ENCODE results near the gene GJC2. TPM values are rescaled to one million over a fixed set of nuclear protein-coding genes. Genes with fewer than 3 reads are reported as not detected.

The GJC2 gene
- total RNA-seq, 1 experiment from 2014 or later: 0.76 TPM

GRCh38 chr1:228148196-228148861 lies 1.4 kb upstream of the GJC2 start:
- no peak overlapping the region for H2AFZ ChIP-seq (ENCODE audit: low read depth, low read length, poor library complexity, severe bottlenecking)
- DNase-seq (ENCODE audit: low read depth, low spot score): no peak
- no peaks in the 10 kb centered on the region for H3K27me3 ChIP-seq (ENCODE audit: insufficient read depth, low read length)
- POLR2A ChIA-PET: no interaction called here
- TF ChIP-seq CTCF (IDR thresholded peaks at IDR 0.05 in 2 of 3, conservative IDR thresholded peaks at IDR 0.05 in 1 of 3; ENCODE audit: borderline replicate concordance in 1 of 3, insufficient read depth in 1 of 3, low read depth in 2 of 3, low read length in 2 of 3): 0 out of 6 replicates have a peak, but pooled peaks of 1 of the 3 experiments have one; percentile 10
- TF ChIP-seq SP1 (IDR thresholded peaks at IDR 0.05; ENCODE audit: low read depth): no peak
- H3K27ac ChIP-seq (ENCODE audit: low read depth, low read length): no peak overlapping the region; the same call in 1 of the 2 replicates
- intact Hi-C loops (cut with micrococcal nuclease): no loop called here
- ATAC-seq: peak; percentile 23; the same call in 1 of the 2 replicates
- H3K36me3 ChIP-seq (ENCODE audit: control insufficient read depth in 1 of 2, insufficient read depth in 2 of 2, low read length in 2 of 2): 0 out of 4 replicates have a peak, but pooled peaks cover 0 to 6% of the 10 kb centered on the region in 2 experiments
- CTCF ChIA-PET: no interaction called here
- H3K4me2 ChIP-seq (ENCODE audit: low read length): no peak overlapping the region
- no peak overlapping the region for H3K9ac ChIP-seq (ENCODE audit: low read length)
- no peaks in the 10 kb centered on the region for H4K20me1 ChIP-seq (ENCODE audit: insufficient read depth)
- RAD21 ChIA-PET (ENCODE audit: low non-redundant PET in 1 of 2, low total read pairs in 2 of 2, uncharacterized antibody in 2 of 2, unreplicated experiment in 2 of 2): no interaction called here
- peaks cover 27% of the 10 kb centered on the region for H3K79me2 ChIP-seq (ENCODE audit: insufficient read depth, low read length)
- H3K9me2 ChIP-seq (ENCODE audit: insufficient read depth): no peaks in the 10 kb centered on the region
- no peaks in the 10 kb centered on the region for H3K9me3 ChIP-seq (ENCODE audit: control insufficient read depth in 1 of 2, insufficient read depth in 1 of 2, low read depth in 1 of 2, low read length in 2 of 2)
- no peak overlapping the region for H3K4me3 ChIP-seq (replicated peaks in 1 of 2; ENCODE audit: low read depth in 1 of 2, low read length in 2 of 2)
- no peaks in the 10 kb centered on the region for H3K4me1 ChIP-seq (ENCODE audit: control insufficient read depth in 1 of 2, insufficient read depth in 2 of 2, low read length in 2 of 2)
- BruUV-seq (replicated peaks): no TSS peak

- no peaks in the 10 kb centered on the region for H4K20me1 ChIP-seq (ENCODE audit: insufficient read depth)
- CTCF ChIA-PET: no interaction called here
- no peak overlapping the region for H3K4me3 ChIP-seq (replicated peaks in 1 of 2; ENCODE audit: low read depth in 1 of 2, low read length in 2 of 2)
- H3K4me2 ChIP-seq (ENCODE audit: low read length): no peak overlapping the region
- intact Hi-C loops (cut with micrococcal nuclease): no loop called here
- POLR2A ChIA-PET: no interaction called here
- H2AFZ ChIP-seq (ENCODE audit: low read depth, low read length, poor library complexity, severe bottlenecking): no peak overlapping the region
- ATAC-seq: peak; percentile 8; the same call in 1 of the 2 replicates
- H3K27ac ChIP-seq (ENCODE audit: low read depth, low read length): no peak overlapping the region
- DNase-seq (ENCODE audit: low read depth, low spot score): no peak
- no TSS peak for BruUV-seq (replicated peaks)
- no peaks in the 10 kb centered on the region for H3K9me2 ChIP-seq (ENCODE audit: insufficient read depth)
- H3K79me2 ChIP-seq (ENCODE audit: insufficient read depth, low read length): peaks cover 20% of the 10 kb centered on the region
- 0 out of 4 replicates have a peak, but pooled peaks cover 0 to 6% of the 10 kb centered on the region in 2 experiments for H3K36me3 ChIP-seq (ENCODE audit: control insufficient read depth in 1 of 2, insufficient read depth in 2 of 2, low read length in 2 of 2)
- RAD21 ChIA-PET (ENCODE audit: low non-redundant PET in 1 of 2, low total read pairs in 2 of 2, uncharacterized antibody in 2 of 2, unreplicated experiment in 2 of 2): no interaction called here
- H3K4me1 ChIP-seq (ENCODE audit: control insufficient read depth in 1 of 2, insufficient read depth in 2 of 2, low read length in 2 of 2): no peaks in the 10 kb centered on the region
- TF ChIP-seq CBX3 (IDR thresholded peaks at IDR 0.05; ENCODE audit: low read depth) (no peak), TCF7L2 (IDR thresholded peaks at IDR 0.05; ENCODE audit: borderline replicate concordance, extremely low read depth, insufficient read depth, insufficient read length) (no peak), CEBPB (IDR thresholded peaks at IDR 0.05; ENCODE audit: low read depth) (no peak), ZNF274 (IDR thresholded peaks at IDR 0.05; ENCODE audit: low read depth, low read length) (no peak), ELF1 (IDR thresholded peaks at IDR 0.05; ENCODE audit: borderline replicate concordance, low read depth) (no peak), SRF (IDR thresholded peaks at IDR 0.05; ENCODE audit: low read depth) (no peak), YY1 (IDR thresholded peaks at IDR 0.05; ENCODE audit: extremely low read depth, insufficient replicate concordance, low read depth, low read length) (no peak)
- no peaks in the 10 kb centered on the region for H3K9me3 ChIP-seq (ENCODE audit: control insufficient read depth in 1 of 2, insufficient read depth in 1 of 2, low read depth in 1 of 2, low read length in 2 of 2)
- no peak overlapping the region for H3K9ac ChIP-seq (ENCODE audit: low read length)
- no peaks in the 10 kb centered on the region for H3K27me3 ChIP-seq (ENCODE audit: insufficient read depth, low read length)
These were observed 760 bp upstream of the GJC2 start for GRCh38 chr1:228148935-228149405.

Data from HCT116 (cell line).